Esophagus squamous epithelium (tissue), 5 donors: Measurements from ENCODE around the gene RXRG. TPM values are rescaled to one million over a fixed set of nuclear protein-coding genes. Genes with fewer than 3 reads are reported as not detected.

Experiments
- DNase-seq: peaks from one replicate; lab custom pipeline; 2025; lab: John Stamatoyannopoulos, UW
- H3K27ac ChIP-seq, 4 donors: fragments of 200-600 bp; sonication (generic); one replicate each; pipeline ENCODE4 v1.5.1; 2016 to 2019; ENCODE audit warnings: mild to moderate bottlenecking in 1 of 4
- H3K27me3 ChIP-seq, 4 donors: fragments of 200-600 bp; sonication (generic); 1 replicate in 3 of 4; 2 replicates in 1 of 4; pipeline versions ENCODE4 v1.5.1 to v1.6.0; 2017 to 2021; ENCODE audit warnings: antibody characterized with exemption in 1 of 4
- H3K36me3 ChIP-seq, 3 donors: fragments of 200-600 bp; sonication (generic); one replicate each; pipeline ENCODE4 v1.5.1; 2016 to 2019
- H3K4me1 ChIP-seq, 3 donors: fragments of 200-600 bp; sonication (generic); one replicate each; pipeline ENCODE4 v1.5.1; 2017 to 2019
- H3K4me3 ChIP-seq, 4 donors: fragments of 200-600 bp; sonication (generic); 1 replicate in 3 of 4; 2 replicates in 1 of 4; pipeline ENCODE4 v1.5.1; 2016 to 2019; ENCODE audit warnings: mild to moderate bottlenecking in 2 of 4, moderate library complexity in 1 of 4
- H3K9me3 ChIP-seq, 3 donors: fragments of 200-600 bp; sonication (generic); one replicate each; pipeline ENCODE4 v1.5.1; 2016 to 2019
- POLR2A ChIP-seq, 4 donors: fragments of 450-650 bp; IDR thresholded peaks; one replicate each; pipeline ENCODE4 v1.6.1; 2017; ENCODE audit warnings: antibody characterized with exemption in 4 of 4, mild to moderate bottlenecking in 4 of 4, moderate library complexity in 3 of 4
- WGBS, 2 donors: methylation state at CpG; one replicate each; pipeline ENCODE4 v1.1.5; 2018; 5-methylcytosine and 5-hydroxymethylcytosine counted together
- intact Hi-C: fragments of 100-400 bp; cut with DNase I; formaldehyde crosslinking; loops from one replicate; pipeline ENCODE4 v1.15.0; 2022
- total RNA-seq, 4 donors: library from RNA; depleted of rRNA; stranded (reverse); fragments of >200 nt; gene quantifications; one replicate each; pipeline ENCODE4 v1.1.0, GENCODE V29; 2016
- TF ChIP-seq, protein P1 (sequence below), 6 experiments: fragments of 450-650 bp in 4 of 6; fragments of 200-600 bp in 2 of 6; sonication (generic) in 2 of 6; IDR thresholded peaks; one replicate each; pipeline ENCODE4 v1.5.1; 2016 to 2019; ENCODE audit warnings: antibody characterized with exemption in 6 of 6, mild to moderate bottlenecking in 4 of 6, moderate library complexity in 4 of 6
- donor health status: DM: yes; HTN: yes; CAD: no.

The RXRG gene
- total RNA-seq, 4 donors from 2014 or later = 0.15 to 0.38 TPM; not detected in 2

DNA sequence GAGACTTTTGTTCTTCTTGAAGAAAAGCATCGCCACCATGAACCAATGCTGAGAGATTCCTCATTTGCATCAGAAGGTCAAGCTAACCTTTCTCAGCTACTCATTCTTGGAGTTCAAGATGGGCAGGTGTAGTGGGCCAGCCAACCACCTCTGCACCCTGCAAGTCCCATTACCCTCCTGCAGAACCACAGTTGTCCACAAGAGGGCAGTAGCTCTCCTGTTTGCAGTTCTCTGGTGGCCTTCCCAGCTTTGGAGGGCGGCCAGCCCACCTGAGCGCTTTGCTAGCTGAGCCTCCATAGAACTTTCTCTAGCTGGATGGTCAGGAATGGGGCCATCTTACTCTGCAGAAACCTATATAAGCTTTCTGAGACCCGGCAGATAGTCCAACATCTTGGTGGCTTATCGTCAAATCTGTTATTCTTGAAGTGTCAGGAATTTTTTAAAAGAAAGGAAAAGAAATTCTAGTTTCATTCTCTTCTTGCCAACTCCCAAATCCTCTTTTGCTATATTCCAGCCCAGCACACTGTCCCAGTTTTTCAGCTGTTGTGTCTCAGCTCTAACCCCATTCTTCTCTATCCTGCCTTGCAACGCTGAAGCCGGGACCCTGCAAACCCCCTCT, 77.4 kb downstream of the RXRG start:
- Histone ChIP-seq H3K27ac (no peak overlapping the region), H3K9me3 (no peaks in the 10 kb centered on the region), H3K4me1 (peaks cover 0 to 16% (median 11%) of the 10 kb centered on the region in 3 donors), H3K36me3 (no peaks in the 10 kb centered on the region), H3K4me3 (no peak overlapping the region), H3K27me3 (peaks cover 0 to 60% (median 0%) of the 10 kb centered on the region in 4 donors)
- 40 to 46% methylated on average over 7 of the region's 7 CpGs for WGBS, 2 donors
- no peak for DNase-seq
- TF ChIP-seq, protein P1, sequence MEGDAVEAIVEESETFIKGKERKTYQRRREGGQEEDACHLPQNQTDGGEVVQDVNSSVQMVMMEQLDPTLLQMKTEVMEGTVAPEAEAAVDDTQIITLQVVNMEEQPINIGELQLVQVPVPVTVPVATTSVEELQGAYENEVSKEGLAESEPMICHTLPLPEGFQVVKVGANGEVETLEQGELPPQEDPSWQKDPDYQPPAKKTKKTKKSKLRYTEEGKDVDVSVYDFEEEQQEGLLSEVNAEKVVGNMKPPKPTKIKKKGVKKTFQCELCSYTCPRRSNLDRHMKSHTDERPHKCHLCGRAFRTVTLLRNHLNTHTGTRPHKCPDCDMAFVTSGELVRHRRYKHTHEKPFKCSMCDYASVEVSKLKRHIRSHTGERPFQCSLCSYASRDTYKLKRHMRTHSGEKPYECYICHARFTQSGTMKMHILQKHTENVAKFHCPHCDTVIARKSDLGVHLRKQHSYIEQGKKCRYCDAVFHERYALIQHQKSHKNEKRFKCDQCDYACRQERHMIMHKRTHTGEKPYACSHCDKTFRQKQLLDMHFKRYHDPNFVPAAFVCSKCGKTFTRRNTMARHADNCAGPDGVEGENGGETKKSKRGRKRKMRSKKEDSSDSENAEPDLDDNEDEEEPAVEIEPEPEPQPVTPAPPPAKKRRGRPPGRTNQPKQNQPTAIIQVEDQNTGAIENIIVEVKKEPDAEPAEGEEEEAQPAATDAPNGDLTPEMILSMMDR (IDR thresholded peaks at IDR 0.05) = peak; percentile 77 to 97 (median 88)
- TF ChIP-seq POLR2A (IDR thresholded peaks at IDR 0.05) = no peak
- intact Hi-C loops = loop anchor here (5.0 kb wide), 2 partner anchors 110 to 220 kb away; no protein-coding TSS in a partner anchor

DNA sequence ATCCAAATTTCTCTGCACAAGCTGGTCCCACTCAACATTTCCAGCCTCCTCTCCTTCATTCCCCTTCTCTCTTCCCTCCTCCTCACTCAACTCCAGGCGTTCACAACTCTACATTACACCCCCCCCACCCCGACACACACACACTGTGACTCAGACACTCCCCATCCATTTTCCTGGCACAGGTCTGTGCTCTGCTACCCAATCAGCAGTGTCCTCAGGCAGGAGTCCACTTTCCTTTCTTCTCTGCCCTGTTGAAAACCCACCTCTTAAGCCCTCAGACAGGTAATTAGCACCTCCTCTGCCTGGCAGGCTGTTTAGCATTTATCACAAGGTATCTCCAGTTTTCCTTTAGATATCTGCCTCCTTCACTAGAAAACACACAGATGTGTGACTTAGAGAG, 79.6 kb downstream of the RXRG start:
- Histone ChIP-seq H3K4me1 (peaks cover 0 to 16% (median 11%) of the 10 kb centered on the region in 3 donors), H3K27ac (peak overlapping the region in 2 of 4 donors; percentile 21 to 55), H3K9me3 (no peaks in the 10 kb centered on the region), H3K27me3 (peaks cover 0 to 64% (median 0%) of the 10 kb centered on the region in 4 donors), H3K36me3 (no peaks in the 10 kb centered on the region), H3K4me3 (no peak overlapping the region)
- no peak for DNase-seq
- 12 to 28% methylated on average over 2 of the region's 2 CpGs for WGBS, 2 donors
- TF ChIP-seq, protein P1 (IDR thresholded peaks at IDR 0.05) = no peak
- TF ChIP-seq POLR2A (IDR thresholded peaks at IDR 0.05) = no peak
- intact Hi-C loops = loop anchor here (5.0 kb wide), 2 partner anchors 108 to 218 kb away; no protein-coding TSS in a partner anchor

DNA sequence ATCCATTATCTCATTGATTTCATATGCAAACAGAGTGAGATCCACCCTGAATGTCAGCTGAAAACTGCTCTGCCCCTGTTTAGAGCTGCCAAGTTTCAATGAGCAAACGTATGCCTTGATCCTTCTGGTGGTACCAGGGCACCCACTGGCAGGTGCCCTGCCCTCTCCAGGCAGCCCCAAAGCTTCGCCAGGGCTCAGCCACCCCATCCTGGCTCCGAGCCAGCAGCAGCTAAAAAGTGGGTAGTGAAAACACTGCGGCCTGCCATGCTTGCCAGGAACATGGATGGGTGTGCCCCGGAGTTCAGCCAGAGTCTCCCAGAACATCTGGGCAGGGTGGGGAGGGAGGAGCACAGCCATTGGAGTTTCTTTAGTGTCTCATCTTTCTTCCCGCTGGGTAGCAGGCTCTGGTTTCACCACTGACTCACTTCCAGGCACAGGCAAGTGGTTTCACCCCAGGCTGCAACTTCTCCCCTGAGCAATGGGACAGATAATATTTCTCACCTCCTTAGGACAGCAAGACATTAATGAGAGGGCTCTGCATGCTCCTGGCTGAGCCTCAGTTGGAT, 80.3 kb downstream of the RXRG start:
- peaks cover 0 to 64% (median 0%) of the 10 kb centered on the region in 4 donors for H3K27me3 ChIP-seq
- no peaks in the 10 kb centered on the region for H3K36me3 ChIP-seq
- no peak overlapping the region for H3K4me3 ChIP-seq
- 6 to 17% methylated on average over 2 to 5 of the region's 6 CpGs for WGBS, 2 donors
- TF ChIP-seq POLR2A (IDR thresholded peaks at IDR 0.05) = no peak
- TF ChIP-seq, protein P1 (IDR thresholded peaks at IDR 0.05) = no peak
- no peaks in the 10 kb centered on the region for H3K9me3 ChIP-seq
- peak overlapping the region in 2 of 4 donors; percentile 30 to 55 for H3K27ac ChIP-seq
- intact Hi-C loops = loop anchor here (5.0 kb wide), 2 partner anchors 107 to 217 kb away; no protein-coding TSS in a partner anchor
- no peak for DNase-seq
- peaks cover 0 to 16% (median 11%) of the 10 kb centered on the region in 3 donors for H3K4me1 ChIP-seq

DNA sequence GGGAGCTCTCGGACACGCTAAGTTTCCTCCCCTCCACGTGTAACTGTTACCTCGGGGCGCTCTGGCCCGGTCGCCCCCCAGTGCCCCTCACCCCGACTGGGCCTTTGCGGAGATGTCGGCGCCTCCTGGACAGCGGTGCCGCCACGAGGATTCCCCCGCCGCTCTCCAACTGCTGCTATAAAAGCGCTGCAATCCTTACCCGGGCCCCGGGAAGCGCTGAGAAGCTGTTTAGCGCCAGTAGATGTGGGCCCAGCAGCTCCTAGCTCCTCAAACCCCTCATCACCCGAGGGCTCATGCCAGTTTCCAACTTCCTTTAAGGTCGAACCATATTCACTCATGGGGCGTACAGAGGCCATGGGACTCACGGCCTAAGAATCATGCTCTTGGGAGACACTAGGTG, 88.0 kb downstream of the RXRG start:
- WGBS, 2 donors = 67% methylated on average over 5 to 6 of the region's 25 CpGs
- H3K4me1 ChIP-seq = peaks cover 27 to 51% (median 36%) of the 10 kb centered on the region in 3 donors

More for the DNA sequence above, 88.0 kb downstream of the RXRG start:
- TF ChIP-seq, protein P1 (IDR thresholded peaks at IDR 0.05) = no peak
- TF ChIP-seq POLR2A (IDR thresholded peaks at IDR 0.05) = no peak
- DNase-seq = no peak
- Histone ChIP-seq H3K4me3 (peak overlapping the region in 2 of 4 donors; percentile 47 to 64), H3K27ac (no peak overlapping the region), H3K27me3 (peaks cover 24 to 95% (median 39%) of the 10 kb centered on the region in 4 donors), H3K36me3 (no peaks in the 10 kb centered on the region), H3K9me3 (no peaks in the 10 kb centered on the region)
- intact Hi-C loops = no loop called here
